Right lobe of liver (tissue), 6 donors: Measurements from ENCODE around the gene CMPK2. TPM values are rescaled to one million over a fixed set of nuclear protein-coding genes. Genes with fewer than 3 reads are reported as not detected.

Experiments
- ATAC-seq, 4 donors: fragments of 200-7000 bp; cut with Tn5 transposase; one replicate each; pipeline ENCODE4 v1.9.1; 2020; ENCODE audit warnings: mild to moderate bottlenecking in 4 of 4, moderate library complexity in 4 of 4
- DNase-seq, 3 donors: peaks; one replicate each; pipeline ENCODE4 v3.0.0-alpha.2; 2020
- H3K27ac ChIP-seq, 3 donors: fragments of 200-600 bp; one replicate each; pipeline ENCODE4 v1.8.0; 2022
- H3K27me3 ChIP-seq, 2 donors: fragments of 200-600 bp; one replicate each; pipeline ENCODE4 v1.8.0; 2022
- H3K36me3 ChIP-seq, 4 donors: fragments of 200-600 bp; sonication (generic) in 1 of 4; one replicate each; pipeline versions ENCODE4 v1.5.1 to v1.8.0; 2017 to 2022; ENCODE audit warnings: control low read depth in 1 of 4
- H3K4me1 ChIP-seq, 4 donors: fragments of 200-600 bp; sonication (generic) in 1 of 4; one replicate each; pipeline versions ENCODE4 v1.5.1 to v1.8.0; 2017 to 2022; ENCODE audit warnings: control low read depth in 1 of 4
- H3K4me3 ChIP-seq, 3 donors: fragments of 200-600 bp; one replicate each; pipeline ENCODE4 v1.8.0; 2022
- H3K9me3 ChIP-seq, 4 donors: fragments of 200-600 bp; sonication (generic) in 1 of 4; one replicate each; pipeline versions ENCODE4 v1.5.1 to v1.8.0; 2017 to 2022; ENCODE audit warnings: control low read depth in 1 of 4
- CTCF ChIP-seq, 4 donors: fragments of 200-600 bp in 3 of 4; fragments of 450-650 bp in 1 of 4; IDR thresholded peaks; one replicate each; pipeline versions ENCODE4 v1.5.1 to v1.8.0; 2016 to 2022; ENCODE audit warnings: antibody characterized with exemption in 4 of 4, mild to moderate bottlenecking in 2 of 4
- POLR2A ChIP-seq: fragments of 450-650 bp; IDR thresholded peaks from one replicate; pipeline ENCODE4 v1.6.1; 2017; ENCODE audit warnings: antibody characterized with exemption, mild to moderate bottlenecking
- WGBS: methylation state at CpG from one replicate; pipeline ENCODE4 v1.1.6; 2018; ENCODE audit warnings: low coverage, low lambda C conversion rate; ENCODE audit not compliant: insufficient coverage; ENCODE audit errors: missing lambda C conversion rate; 5-methylcytosine and 5-hydroxymethylcytosine counted together
- intact Hi-C, 2 donors: fragments of 100-400 bp; cut with DNase I; formaldehyde crosslinking; loops; one replicate each; pipeline versions ENCODE4 v1.11.2 to v1.14.1; 2022
- total RNA-seq, 6 experiments: library from RNA; depleted of rRNA in 2 of 6; stranded (reverse); fragments of >200 nt in 2 of 6; fragmentation: NEBNext Ultra II Directional in 3 of 6; extraction: Animal tissue kit (Norgen Biotek cat#: 25700) in 3 of 6; gene quantifications; one replicate each; pipeline versions ENCODE4 v1.1.0 to v1.2.4, GENCODE V29; 2016 to 2023
- donor health status: DM: no; HTN: yes; CAD: no.
- donor health status: DM: no; HTN: no; CAD: no.
- donor health status: DM: no; HTN: no; CAD: no.
- donor health status: DM: no; HTN: yes; CAD: no.
- donor health status: DM: no; HTN: yes; CAD: no.

CMPK2 gene
- total RNA-seq, 6 experiments from 2014 or later: 1.9 to 5.1 (median 3.8) TPM

DNA sequence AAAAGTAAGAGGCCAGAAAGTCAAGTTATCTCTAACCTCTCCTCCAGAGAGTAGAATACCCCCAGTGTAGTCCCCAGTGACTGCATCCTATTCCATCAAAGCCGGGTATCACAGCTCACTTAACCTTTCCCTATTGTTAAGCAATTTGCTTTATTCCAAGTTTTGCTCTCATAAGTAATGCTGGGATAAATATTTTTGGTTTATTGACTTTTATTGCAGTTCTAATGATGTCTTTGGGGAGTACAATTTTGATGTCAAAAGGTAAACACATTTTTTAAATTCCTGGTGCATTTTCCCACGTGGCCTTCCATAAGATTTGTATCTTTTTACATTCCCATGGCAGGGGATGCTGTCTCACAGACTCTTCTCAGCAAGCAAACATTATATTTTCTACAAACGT lies 43.3 kb downstream of the CMPK2 start:
- DNase-seq (no peak), ATAC-seq (no peak)
- Histone ChIP-seq H3K4me3 (no peak overlapping the region), H3K36me3 (no peaks in the 10 kb centered on the region), H3K9me3 (no peaks in the 10 kb centered on the region), H3K27me3 (no peaks in the 10 kb centered on the region), H3K4me1 (no peaks in the 10 kb centered on the region), H3K27ac (no peak overlapping the region)
- TF ChIP-seq POLR2A (no peak), CTCF (IDR thresholded peaks at IDR 0.05) (no peak)
- intact Hi-C loops: no loop called here
- 20% methylated on average over 3 of the region's 3 CpGs for WGBS

GRCh38 chr2:6820903-6821584 lies 44.7 kb downstream of the CMPK2 start:
- ATAC-seq: peak in 1 of 4 donors; percentile 33
- H3K9me3 ChIP-seq: no peaks in the 10 kb centered on the region
- WGBS: 80% methylated on average over 19 of the region's 21 CpGs
- intact Hi-C loops: no loop called here
- no peak for TF ChIP-seq POLR2A
- no peak for TF ChIP-seq CTCF (IDR thresholded peaks at IDR 0.05)
- no peak overlapping the region for H3K27ac ChIP-seq
- no peak overlapping the region for H3K4me3 ChIP-seq
- no peaks in the 10 kb centered on the region for H3K36me3 ChIP-seq
- H3K27me3 ChIP-seq: no peaks in the 10 kb centered on the region
- no peak for DNase-seq
- no peaks in the 10 kb centered on the region for H3K4me1 ChIP-seq

DNA sequence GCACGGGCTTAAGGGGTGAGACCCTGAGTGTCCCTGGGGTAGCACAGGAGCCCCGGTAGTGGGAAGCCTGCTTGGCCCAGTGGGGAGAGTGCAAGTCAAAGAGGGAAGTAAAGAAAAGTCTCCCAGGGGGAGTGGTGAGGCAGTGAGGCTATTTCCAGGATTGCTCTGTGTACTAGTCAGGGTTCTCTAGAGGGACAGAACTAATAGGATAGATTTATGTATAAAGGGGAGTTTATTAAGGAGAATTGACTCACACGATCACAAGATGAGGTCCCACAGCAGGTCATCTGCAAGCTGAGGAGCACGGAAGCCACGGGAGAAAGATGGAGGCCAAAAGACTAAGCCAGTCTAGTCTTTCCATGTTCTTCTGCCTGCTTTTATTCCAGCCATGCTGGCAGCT lies 45.5 kb downstream of the CMPK2 start:
- ATAC-seq: no peak
- no peak overlapping the region for H3K27ac ChIP-seq
- 30% methylated on average over 3 of the region's 5 CpGs for WGBS

GRCh38 chr2:6819668-6820067 lies 46.0 kb downstream of the CMPK2 start:
- ATAC-seq (no peak), DNase-seq (no peak)
- Histone ChIP-seq H3K27me3 (no peaks in the 10 kb centered on the region), H3K9me3 (no peaks in the 10 kb centered on the region), H3K4me3 (no peak overlapping the region), H3K27ac (no peak overlapping the region), H3K4me1 (no peaks in the 10 kb centered on the region), H3K36me3 (no peaks in the 10 kb centered on the region)
- intact Hi-C loops: no loop called here
- 79% methylated on average over 3 of the region's 3 CpGs for WGBS
- TF ChIP-seq POLR2A: no peak
- no peak for TF ChIP-seq CTCF (IDR thresholded peaks at IDR 0.05)

More for the DNA sequence above, 45.5 kb downstream of the CMPK2 start:
- no peaks in the 10 kb centered on the region for H3K27me3 ChIP-seq
- TF ChIP-seq CTCF (IDR thresholded peaks at IDR 0.05) (no peak), POLR2A (no peak)
- intact Hi-C loops: no loop called here
- no peak for DNase-seq
- no peak overlapping the region for H3K4me3 ChIP-seq
- no peaks in the 10 kb centered on the region for H3K9me3 ChIP-seq
- no peaks in the 10 kb centered on the region for H3K36me3 ChIP-seq
- no peaks in the 10 kb centered on the region for H3K4me1 ChIP-seq
